ENCODE results near the gene CDK5RAP1. TPM values are rescaled to one million over a fixed set of nuclear protein-coding genes. Genes with fewer than 3 reads are reported as not detected.

The CDK5RAP1 gene
- polyA plus RNA-seq, 2 of the 4 experiments (the other 2 are of a cell fraction), result 39.6 to 39.7 TPM

- ATAC-seq (no peak), FAIRE-seq (no peak), DNase-seq (ENCODE audit: low read depth in 1 of 2, low spot score in 1 of 2) (no peak)
- CTCF ChIA-PET, result interaction anchor here (0.5 kb wide), 1 partner anchor 133 kb away, joined by 3 read pairs; no protein-coding TSS in a partner anchor
- Histone ChIP-seq H3K9me3 (no peaks in the 10 kb centered on the region), H3K4me3 (no peak overlapping the region), H3K4me2 (no peak overlapping the region), H3K4me1 (no peaks in the 10 kb centered on the region), H3K27ac (no peak overlapping the region)
- POLR2A ChIA-PET, result no interaction called here
- TF ChIP-seq HOXB5 (CRISPR knock-in tag; IDR thresholded peaks at IDR 0.05) (no peak), POLR2AphosphoS2 (conservative IDR thresholded peaks at IDR 0.05; ENCODE audit: low read length) (no peak), REST (IDR thresholded peaks at IDR 0.05) (no peak), POLR2A (IDR thresholded peaks at IDR 0.05; ENCODE audit: low read length) (no peak), BHLHE40 (IDR thresholded peaks at IDR 0.05; ENCODE audit: low read depth, low read length) (no peak), ATOH8 (CRISPR knock-in tag; IDR thresholded peaks at IDR 0.05; ENCODE audit: low read depth) (no peak), CBX2 (IDR thresholded peaks at IDR 0.05; ENCODE audit: borderline replicate concordance, low read depth) (no peak), CHD4 (IDR thresholded peaks at IDR 0.05; ENCODE audit: borderline replicate concordance) (no peak)
- 59% methylated on average over 4 of the region's 4 CpGs for WGBS (ENCODE audit: missing lambda C conversion rate)
Observed at GRCh38 chr20:33407796-33408195, 6.5 kb upstream of the CDK5RAP1 start.

- peaks cover 2% of the 10 kb centered on the region; the same call in 1 of the 3 replicates for H3K4me1 ChIP-seq
- ChIA-PET CTCF (no interaction called here), POLR2A (no interaction called here)
- 95% methylated on average over 1 of the region's 1 CpG for WGBS (ENCODE audit: missing lambda C conversion rate)
- ATAC-seq (no peak), FAIRE-seq (no peak), DNase-seq (ENCODE audit: low read depth in 1 of 2, low spot score in 1 of 2) (no peak)
- H3K4me3 ChIP-seq, result no peak overlapping the region
- no peak overlapping the region for H3K27ac ChIP-seq
- H3K4me2 ChIP-seq, result no peak overlapping the region
- H3K9me3 ChIP-seq, result no peaks in the 10 kb centered on the region
- no peak for TF ChIP-seq ZNF302 (CRISPR knock-in tag; IDR thresholded peaks at IDR 0.05)
- TF ChIP-seq FOXS1 (CRISPR knock-in tag; IDR thresholded peaks at IDR 0.05), result no peak
- TF ChIP-seq NPAS2 (CRISPR knock-in tag; IDR thresholded peaks at IDR 0.05; ENCODE audit: borderline replicate concordance), result no peak
- TF ChIP-seq RCOR1 (IDR thresholded peaks at IDR 0.05; ENCODE audit: low read depth, low read length), result no peak
- no peak for TF ChIP-seq USF2 (IDR thresholded peaks at IDR 0.05)
- TF ChIP-seq HES2 (IDR thresholded peaks at IDR 0.05), result no peak
- TF ChIP-seq HMGXB4 (CRISPR knock-in tag; IDR thresholded peaks at IDR 0.05; ENCODE audit: borderline replicate concordance), result no peak
- no peak for TF ChIP-seq CBX8 (IDR thresholded peaks at IDR 0.05)
- no peak for TF ChIP-seq HDAC2 (IDR thresholded peaks at IDR 0.05)
- TF ChIP-seq JUN (IDR thresholded peaks at IDR 0.05), result no peak
- TF ChIP-seq ZC3H11A (IDR thresholded peaks at IDR 0.05), result no peak
- no peak for TF ChIP-seq CHD2 (IDR thresholded peaks at IDR 0.05; ENCODE audit: low read length, partially characterized antibody)
Observed at GRCh38 chr20:33407251-33407650, 5.9 kb upstream of the CDK5RAP1 start.
